Sciatic nerve (tissue), 2 donors: ENCODE data around the gene SDHC. TPM values are rescaled to one million over a fixed set of nuclear protein-coding genes. Genes with fewer than 3 reads are reported as not detected.

ENCODE experiments used
- ATAC-seq: fragments of 200-7000 bp; cut with Tn5 transposase; one replicate; pipeline ENCODE4 v1.9.1; 2020; ENCODE audit warnings: mild to moderate bottlenecking, moderate library complexity
- DNase-seq: peaks from one replicate; pipeline ENCODE4 v3.0.0-alpha.2; 2020; ENCODE audit warnings: low spot score
- intact Hi-C: fragments of 100-400 bp; cut with DNase I; formaldehyde crosslinking; loops from one replicate; pipeline ENCODE4 v1.14.2; 2022
- total RNA-seq: library from RNA; stranded (reverse); fragmentation: NEBNext Ultra II Directional; extraction: Animal tissue kit (Norgen Biotek cat#: 25700); gene quantifications from one replicate; pipeline ENCODE4 v1.2.1, GENCODE V29; 2021
- donor health status: DM: no; HTN: no; CAD: no.
- donor health status: DM: no; HTN: no; CAD: no.

SDHC gene
- 124 TPM for total RNA-seq

GRCh38 chr1:161314201-161314981, at the start of gene SDHC:
SDHC (plus strand) TSS chr1:161314381; CDS start chr1:161314406, 25 bp downstream.
- ATAC-seq, result peak; percentile 99
- peak; percentile 95 for DNase-seq
- intact Hi-C loops, result loop anchor here (10.0 kb wide), 1 partner anchor 50 kb away; the partner anchor contains the start of gene CFAP126

GRCh38 chr1:161265305-161265704, 48.9 kb upstream of the SDHC start:
- ATAC-seq (no peak), DNase-seq (no peak)
- intact Hi-C loops, result no loop called here

GRCh38 chr1:161266202-161266601, 48.0 kb upstream of the SDHC start:
- DNase-seq, result no peak
- ATAC-seq, result no peak
- intact Hi-C loops, result no loop called here

GRCh38 chr1:161266836-161267235, 47.3 kb upstream of the SDHC start:
- intact Hi-C loops, result no loop called here
- no peak for ATAC-seq
- no peak for DNase-seq

GRCh38 chr1:161267321-161267720, 46.9 kb upstream of the SDHC start:
- intact Hi-C loops, result no loop called here
- no peak for ATAC-seq
- no peak for DNase-seq

- DNase-seq (no peak), ATAC-seq (no peak)
- intact Hi-C loops, result loop anchor here (10.0 kb wide), 1 partner anchor 1701 kb away; no protein-coding TSS in a partner anchor
These were observed 40.8 kb upstream of the SDHC start for GRCh38 chr1:161273402-161273801.

- intact Hi-C loops, result loop anchor here (10.0 kb wide), 1 partner anchor 1700 kb away; no protein-coding TSS in a partner anchor
- DNase-seq (no peak), ATAC-seq (no peak)
These were observed 39.3 kb upstream of the SDHC start for GRCh38 chr1:161274874-161275273.

- intact Hi-C loops, result no loop called here
- DNase-seq (no peak), ATAC-seq (no peak)
These were observed 31.2 kb upstream of the SDHC start for GRCh38 chr1:161282991-161283390.

- DNase-seq (no peak), ATAC-seq (no peak)
- intact Hi-C loops, result no loop called here
These were observed 29.1 kb upstream of the SDHC start for GRCh38 chr1:161285113-161285512.

GRCh38 chr1:161285521-161285920, 28.7 kb upstream of the SDHC start:
- DNase-seq (no peak), ATAC-seq (no peak)
- intact Hi-C loops, result no loop called here

GRCh38 chr1:161287482-161288054, 26.6 kb upstream of the SDHC start:
- intact Hi-C loops, result no loop called here
- DNase-seq, result no peak
- ATAC-seq, result no peak

- intact Hi-C loops, result no loop called here
- DNase-seq, result no peak
- no peak for ATAC-seq
These were observed 23.4 kb upstream of the SDHC start for GRCh38 chr1:161290779-161291178.

GRCh38 chr1:161297415-161297814, 16.8 kb upstream of the SDHC start:
- ATAC-seq, result no peak
- intact Hi-C loops, result no loop called here
- no peak for DNase-seq

GRCh38 chr1:161298116-161298515, 16.1 kb upstream of the SDHC start:
- intact Hi-C loops, result no loop called here
- no peak for ATAC-seq
- no peak for DNase-seq

GRCh38 chr1:161299347-161299746, 14.8 kb upstream of the SDHC start:
- intact Hi-C loops, result no loop called here
- no peak for DNase-seq
- no peak for ATAC-seq

GRCh38 chr1:161300478-161300877, 13.7 kb upstream of the SDHC start:
- intact Hi-C loops, result no loop called here
- ATAC-seq (no peak), DNase-seq (no peak)

GRCh38 chr1:161304927-161305866, 9.0 kb upstream of the SDHC start:
- intact Hi-C loops, result no loop called here
- DNase-seq (no peak), ATAC-seq (peak; percentile 18)

GRCh38 chr1:161305867-161306519, 8.2 kb upstream of the SDHC start:
- intact Hi-C loops, result no loop called here
- ATAC-seq, result peak; percentile 87
- peak; percentile 84 for DNase-seq

GRCh38 chr1:161307230-161307768, 6.9 kb upstream of the SDHC start:
- ATAC-seq (peak; percentile 66), DNase-seq (peak; percentile 63)
- intact Hi-C loops, result no loop called here
